Progenitor cell of endocrine pancreas (in vitro differentiated cells): ENCODE results near the gene EMP1. TPM values are rescaled to one million over a fixed set of nuclear protein-coding genes. Genes with fewer than 3 reads are reported as not detected.

Experiments
- DNase-seq: peaks from one replicate; pipeline ENCODE4 v3.0.0; 2021; ENCODE audit warnings: low spot score; ENCODE audit not compliant: unreplicated experiment
- H3K27ac Mint-ChIP-seq: 2 replicates; pipeline ENCODE4 v1.8.0; 2021; ENCODE audit warnings: mild to moderate bottlenecking, moderate library complexity, mixed read lengths
- H3K27me3 Mint-ChIP-seq: 2 replicates; pipeline ENCODE4 v1.8.0; 2021; ENCODE audit warnings: mixed read lengths
- H3K36me3 Mint-ChIP-seq: 2 replicates; pipeline ENCODE4 v1.8.0; 2022; ENCODE audit warnings: mixed read lengths; ENCODE audit not compliant: insufficient read depth
- H3K4me1 Mint-ChIP-seq: 2 replicates; pipeline ENCODE4 v1.8.0; 2021; ENCODE audit warnings: low read depth, mixed read lengths
- H3K4me3 Mint-ChIP-seq: 2 replicates; pipeline ENCODE4 v1.8.0; 2021; ENCODE audit warnings: low read depth, mild to moderate bottlenecking, moderate library complexity, mixed read lengths
- H3K9me3 Mint-ChIP-seq: 2 replicates; pipeline ENCODE4 v1.8.0; 2021; ENCODE audit warnings: low read depth, mixed read lengths
- CTCF ChIP-seq: fragments of 200-600 bp; sonication (generic); IDR thresholded peaks from one replicate; pipeline ENCODE4 v1.5.0; 2021; ENCODE audit warnings: antibody characterized with exemption, mild to moderate bottlenecking; ENCODE audit not compliant: unreplicated experiment
- total RNA-seq: library from RNA; stranded (reverse); gene quantifications from 2 replicates; pipeline ENCODE4 v1.2.1, GENCODE V29; 2021

EMP1 gene
- total RNA-seq, 1 donor from 2014 or later, result 0.31 TPM

- Mint-ChIP-seq H3K27me3 (peaks cover 27% of the 10 kb centered on the region), H3K36me3 (no peaks in the 10 kb centered on the region)
- DNase-seq, result no peak
Measured at GRCh38 chr12:13215056-13215455, 18.5 kb downstream of the EMP1 start.

GRCh38 chr12:13218641-13219040, 22.1 kb downstream of the EMP1 start:
- Mint-ChIP-seq H3K4me1 (peaks cover 2% of the 10 kb centered on the region), H3K9me3 (peaks cover 11% of the 10 kb centered on the region), H3K4me3 (no peak overlapping the region), H3K36me3 (no peaks in the 10 kb centered on the region), H3K27ac (no peak overlapping the region), H3K27me3 (peaks cover 15% of the 10 kb centered on the region)
- DNase-seq, result no peak
- TF ChIP-seq CTCF, result no peak

More at GRCh38 chr12:13215056-13215455, 18.5 kb downstream of the EMP1 start:
- H3K4me3 Mint-ChIP-seq, result no peak overlapping the region
- H3K4me1 Mint-ChIP-seq, result peaks cover 6% of the 10 kb centered on the region
- H3K9me3 Mint-ChIP-seq, result peaks cover 11% of the 10 kb centered on the region
- TF ChIP-seq CTCF, result no peak
- H3K27ac Mint-ChIP-seq, result no peak overlapping the region

- H3K36me3 Mint-ChIP-seq, result no peaks in the 10 kb centered on the region
- TF ChIP-seq CTCF, result no peak
- H3K9me3 Mint-ChIP-seq, result peaks cover 11% of the 10 kb centered on the region
- DNase-seq, result no peak
- no peak overlapping the region for H3K4me3 Mint-ChIP-seq
- H3K4me1 Mint-ChIP-seq, result peaks cover 2% of the 10 kb centered on the region
- no peak overlapping the region for H3K27ac Mint-ChIP-seq
- H3K27me3 Mint-ChIP-seq, result peaks cover 16% of the 10 kb centered on the region
Measured at GRCh38 chr12:13219320-13219719, 22.8 kb downstream of the EMP1 start.

- Mint-ChIP-seq H3K27me3 (peaks cover 16% of the 10 kb centered on the region), H3K36me3 (no peaks in the 10 kb centered on the region), H3K4me1 (peaks cover 3% of the 10 kb centered on the region), H3K27ac (no peak overlapping the region), H3K4me3 (no peak overlapping the region), H3K9me3 (peaks cover 11% of the 10 kb centered on the region)
- TF ChIP-seq CTCF, result no peak
- no peak for DNase-seq
Measured at GRCh38 chr12:13220838-13221237, 24.3 kb downstream of the EMP1 start.

- peaks cover 11% of the 10 kb centered on the region for H3K9me3 Mint-ChIP-seq
- H3K27ac Mint-ChIP-seq, result no peak overlapping the region
- TF ChIP-seq CTCF, result no peak
- peaks cover 18% of the 10 kb centered on the region for H3K27me3 Mint-ChIP-seq
- H3K4me1 Mint-ChIP-seq, result peaks cover 9% of the 10 kb centered on the region
- DNase-seq, result no peak
- H3K4me3 Mint-ChIP-seq, result no peak overlapping the region
- H3K36me3 Mint-ChIP-seq, result no peaks in the 10 kb centered on the region
Measured at GRCh38 chr12:13222076-13222475, 25.6 kb downstream of the EMP1 start.
